Neural progenitor cell (in vitro differentiated cells): Measurements from ENCODE around the gene GPX3.

Source experiments
- EZH2 ChIP-seq: fragments of 200-600 bp; sonication (generic); IDR thresholded peaks from 2 replicates; pipeline ENCODE4 v1.6.1; 2017; ENCODE audit warnings: antibody characterized with exemption, mild to moderate bottlenecking, moderate library complexity
- EZH2phosphoT487 ChIP-seq: fragments of 200-600 bp; sonication (generic); IDR thresholded peaks from 2 replicates; pipeline ENCODE4 v1.6.1; 2017; ENCODE audit warnings: antibody characterized with exemption
- TF ChIP-seq, protein P1 (sequence below): fragments of 200-600 bp; sonication (generic); IDR thresholded peaks from 2 replicates; pipeline ENCODE4 v1.5.1; 2017; ENCODE audit warnings: antibody characterized with exemption, mild to moderate bottlenecking

DNA sequence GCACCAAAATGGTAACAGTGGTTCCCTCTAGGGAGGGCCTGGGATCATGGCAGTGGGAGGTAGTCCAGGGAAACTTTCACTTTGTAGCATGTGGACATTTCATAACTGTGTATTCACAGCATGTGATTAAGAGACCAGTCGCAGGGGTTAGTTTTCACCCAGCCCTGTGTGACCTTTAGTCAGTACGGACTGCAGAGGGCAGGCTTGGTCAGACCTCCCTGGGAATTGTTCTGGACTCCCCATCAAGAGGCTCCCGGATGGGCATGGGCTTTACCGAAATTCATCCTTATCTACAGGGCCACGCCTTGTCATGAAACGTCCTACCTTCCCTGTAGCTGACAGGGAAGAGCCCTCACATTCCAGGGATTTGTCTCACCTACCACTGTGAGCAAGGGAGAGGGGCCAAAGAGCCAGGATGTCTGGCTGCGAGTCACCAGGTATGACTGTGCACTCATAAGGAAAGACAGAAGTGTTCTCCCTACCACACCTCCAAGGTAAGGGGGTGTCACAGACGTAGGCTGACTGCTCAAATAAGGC, 19.9 kb downstream of the GPX3 start:
- TF ChIP-seq, protein P1, sequence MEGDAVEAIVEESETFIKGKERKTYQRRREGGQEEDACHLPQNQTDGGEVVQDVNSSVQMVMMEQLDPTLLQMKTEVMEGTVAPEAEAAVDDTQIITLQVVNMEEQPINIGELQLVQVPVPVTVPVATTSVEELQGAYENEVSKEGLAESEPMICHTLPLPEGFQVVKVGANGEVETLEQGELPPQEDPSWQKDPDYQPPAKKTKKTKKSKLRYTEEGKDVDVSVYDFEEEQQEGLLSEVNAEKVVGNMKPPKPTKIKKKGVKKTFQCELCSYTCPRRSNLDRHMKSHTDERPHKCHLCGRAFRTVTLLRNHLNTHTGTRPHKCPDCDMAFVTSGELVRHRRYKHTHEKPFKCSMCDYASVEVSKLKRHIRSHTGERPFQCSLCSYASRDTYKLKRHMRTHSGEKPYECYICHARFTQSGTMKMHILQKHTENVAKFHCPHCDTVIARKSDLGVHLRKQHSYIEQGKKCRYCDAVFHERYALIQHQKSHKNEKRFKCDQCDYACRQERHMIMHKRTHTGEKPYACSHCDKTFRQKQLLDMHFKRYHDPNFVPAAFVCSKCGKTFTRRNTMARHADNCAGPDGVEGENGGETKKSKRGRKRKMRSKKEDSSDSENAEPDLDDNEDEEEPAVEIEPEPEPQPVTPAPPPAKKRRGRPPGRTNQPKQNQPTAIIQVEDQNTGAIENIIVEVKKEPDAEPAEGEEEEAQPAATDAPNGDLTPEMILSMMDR = no peak
- TF ChIP-seq EZH2 (no peak), EZH2phosphoT487 (no peak)
